Measurements from ENCODE around the gene PCLO.

DNA sequence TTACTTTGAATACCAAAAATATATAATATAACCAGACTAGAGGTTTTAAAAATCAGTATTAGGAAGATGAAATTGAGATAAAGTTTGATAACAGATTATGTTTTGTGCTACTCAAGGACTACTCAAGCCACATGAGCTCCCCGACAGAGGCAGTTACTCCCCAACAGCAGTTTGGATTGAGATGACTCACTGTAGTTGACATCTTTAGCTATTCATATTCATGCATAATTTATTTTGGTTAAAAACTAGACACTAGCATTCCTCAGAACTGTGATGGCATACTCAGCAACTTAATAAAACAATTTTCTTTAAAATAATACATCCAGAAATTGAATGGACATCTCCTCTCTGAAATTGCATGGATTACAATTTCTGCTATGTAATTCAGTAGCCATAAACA is 19.6 kb downstream of the PCLO start:
- TF ChIP-seq EZH2 (IDR thresholded peaks at IDR 0.05; ENCODE audit: low read length) = no peak
- TF ChIP-seq, protein P1, sequence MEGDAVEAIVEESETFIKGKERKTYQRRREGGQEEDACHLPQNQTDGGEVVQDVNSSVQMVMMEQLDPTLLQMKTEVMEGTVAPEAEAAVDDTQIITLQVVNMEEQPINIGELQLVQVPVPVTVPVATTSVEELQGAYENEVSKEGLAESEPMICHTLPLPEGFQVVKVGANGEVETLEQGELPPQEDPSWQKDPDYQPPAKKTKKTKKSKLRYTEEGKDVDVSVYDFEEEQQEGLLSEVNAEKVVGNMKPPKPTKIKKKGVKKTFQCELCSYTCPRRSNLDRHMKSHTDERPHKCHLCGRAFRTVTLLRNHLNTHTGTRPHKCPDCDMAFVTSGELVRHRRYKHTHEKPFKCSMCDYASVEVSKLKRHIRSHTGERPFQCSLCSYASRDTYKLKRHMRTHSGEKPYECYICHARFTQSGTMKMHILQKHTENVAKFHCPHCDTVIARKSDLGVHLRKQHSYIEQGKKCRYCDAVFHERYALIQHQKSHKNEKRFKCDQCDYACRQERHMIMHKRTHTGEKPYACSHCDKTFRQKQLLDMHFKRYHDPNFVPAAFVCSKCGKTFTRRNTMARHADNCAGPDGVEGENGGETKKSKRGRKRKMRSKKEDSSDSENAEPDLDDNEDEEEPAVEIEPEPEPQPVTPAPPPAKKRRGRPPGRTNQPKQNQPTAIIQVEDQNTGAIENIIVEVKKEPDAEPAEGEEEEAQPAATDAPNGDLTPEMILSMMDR (optimal IDR thresholded peaks at IDR 0.05 in 1 of 3, IDR thresholded peaks at IDR 0.05 in 1 of 3, conservative IDR thresholded peaks at IDR 0.05 in 1 of 3; ENCODE audit: extremely low read depth in 1 of 3, insufficient read depth in 2 of 3, low read length in 3 of 3) = no peak

Data from keratinocyte (primary cell).